ENCODE results near the gene LRRC3C.

DNA sequence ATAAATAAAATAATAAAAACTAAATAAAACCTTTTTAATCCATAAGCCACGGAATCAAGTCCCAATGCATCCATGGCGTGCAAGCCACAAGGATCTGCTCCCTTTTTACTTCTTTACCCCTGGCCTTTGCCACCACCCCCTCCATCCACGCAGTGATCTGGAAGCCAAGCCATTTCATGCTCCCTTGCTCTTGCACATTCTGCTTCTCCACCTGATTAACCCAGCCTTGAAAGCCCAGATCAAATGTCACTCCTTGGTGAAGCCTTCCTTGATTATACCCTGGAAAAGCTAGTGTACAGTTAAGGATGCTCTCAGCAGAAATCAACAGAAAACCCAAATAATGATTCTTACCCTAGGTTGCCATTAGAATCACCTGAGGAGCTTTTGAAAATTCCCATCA lies 9.9 kb downstream of the LRRC3C start:
- TF ChIP-seq EZH2 (IDR thresholded peaks at IDR 0.05), result no peak
- TF ChIP-seq POLR2AphosphoS5 (IDR thresholded peaks at IDR 0.05; ENCODE audit: borderline replicate concordance, low read depth, low read length), result no peak
- no peak for TF ChIP-seq FOXP2 (optimal IDR thresholded peaks at IDR 0.05; ENCODE audit: control extremely low read depth, extremely low read length, insufficient read depth)

All from SK-N-MC (cell line).